AG09309 (cell line): ENCODE results near the gene NR5A1.

Experiments used
- DNase-seq: peaks from one replicate; pipeline ENCODE4 v3.0.0-alpha.2; 2010; ENCODE audit warnings: low read depth
- H3K4me3 ChIP-seq: 2 replicates; pipeline ENCODE4 v1.5.1; 2011; ENCODE audit warnings: mild to moderate bottlenecking, low read depth, low read length, moderate library complexity; ENCODE audit not compliant: control insufficient read depth
- CTCF ChIP-seq: IDR thresholded peaks from 2 replicates; pipeline ENCODE4 v1.5.1; 2011; ENCODE audit warnings: mild to moderate bottlenecking, low read depth, low read length, inconsistent platforms; ENCODE audit not compliant: insufficient read depth, control insufficient read depth; ENCODE audit errors: missing control alignments

NR5A1 gene

GRCh38 chr9:124496463-124496862, 10.7 kb downstream of the NR5A1 start:
- TF ChIP-seq CTCF: no peak
- no peak for DNase-seq
- no peak overlapping the region for H3K4me3 ChIP-seq

DNA sequence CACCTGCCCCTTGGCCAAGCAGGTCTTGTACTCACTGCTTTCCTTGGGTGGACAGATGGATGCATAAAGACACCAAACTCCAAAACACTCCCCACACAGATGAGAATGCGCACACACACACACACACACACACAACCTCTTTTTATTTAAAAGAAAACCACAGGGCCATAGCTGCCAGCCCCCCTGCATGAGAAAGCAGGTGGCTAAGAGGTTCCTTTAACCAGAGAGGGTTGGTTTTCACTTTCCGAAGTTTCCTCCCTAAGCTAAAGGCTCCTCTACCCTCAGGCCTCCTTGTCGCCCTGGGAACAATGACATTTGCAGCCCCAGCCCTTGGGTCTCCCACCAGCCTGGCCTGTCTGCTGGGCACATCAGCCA, 11.1 kb downstream of the NR5A1 start:
- no peak for TF ChIP-seq CTCF
- no peak overlapping the region for H3K4me3 ChIP-seq
- no peak for DNase-seq

- H3K4me3 ChIP-seq: no peak overlapping the region
- TF ChIP-seq CTCF: no peak
- no peak for DNase-seq
Observed at GRCh38 chr9:124495126-124496074, 11.8 kb downstream of the NR5A1 start.

DNA sequence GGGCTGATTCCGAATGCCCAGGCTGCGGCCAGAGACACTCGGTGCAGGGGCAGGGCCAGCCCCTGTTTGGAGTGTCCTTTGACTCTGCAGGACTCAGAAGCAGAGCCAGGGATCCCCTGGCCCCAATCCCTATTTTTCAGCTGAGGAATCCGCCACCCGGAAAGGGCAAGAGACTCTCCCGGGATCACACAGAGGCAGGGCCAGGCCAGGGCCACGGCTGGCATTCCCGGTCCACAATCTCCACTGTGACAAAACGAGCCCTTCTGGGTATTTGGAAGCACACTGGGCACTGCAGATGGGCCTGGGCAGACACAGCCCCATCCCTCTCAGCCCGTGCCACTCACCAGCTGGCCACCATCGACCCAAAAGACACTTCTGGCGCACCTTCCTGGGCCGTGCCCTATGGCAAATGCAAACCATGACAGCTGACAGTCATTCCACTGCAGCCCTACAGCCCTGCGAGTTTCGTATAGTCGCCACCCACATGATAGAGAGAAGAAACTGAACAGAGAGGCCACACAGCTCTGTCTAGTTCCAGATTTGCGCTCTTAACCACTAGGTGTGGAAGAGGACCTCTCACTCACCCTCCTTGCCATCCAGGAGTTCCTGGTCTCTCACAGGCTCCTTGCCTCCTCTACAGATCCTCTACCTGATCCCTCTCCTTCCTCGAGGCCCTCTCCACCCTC, 13.3 kb downstream of the NR5A1 start:
- no peak for DNase-seq
- H3K4me3 ChIP-seq: no peak overlapping the region
- no peak for TF ChIP-seq CTCF

- H3K4me3 ChIP-seq: no peak overlapping the region
- no peak for TF ChIP-seq CTCF
- DNase-seq: no peak
Observed at GRCh38 chr9:124493218-124493617, 14.0 kb downstream of the NR5A1 start.

DNA sequence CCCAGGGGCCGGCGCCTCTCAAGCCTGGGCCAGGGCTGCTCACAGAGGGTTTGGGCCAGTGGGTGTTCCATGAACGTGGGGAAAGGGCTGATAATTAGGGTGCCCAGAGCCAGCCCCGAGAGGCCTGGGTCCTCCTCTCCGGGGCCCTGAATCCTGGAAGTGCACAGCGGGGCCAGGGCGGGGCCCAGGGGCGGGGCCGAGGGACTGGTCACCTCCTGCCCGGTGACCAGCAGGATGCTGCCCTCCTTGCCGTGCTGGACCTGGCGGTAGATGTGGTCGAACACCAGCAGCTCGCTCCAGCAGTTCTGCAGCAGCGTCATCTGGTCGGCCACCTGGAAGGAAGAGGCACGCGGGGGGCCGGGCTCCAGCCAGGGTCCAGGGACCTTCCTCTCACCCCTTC, 14.4 kb downstream of the NR5A1 start:
- no peak overlapping the region for H3K4me3 ChIP-seq
- no peak for TF ChIP-seq CTCF
- no peak for DNase-seq
